Iris pigment epithelial cell (primary cell): Measurements from ENCODE around the gene TBCK.

ENCODE experiments used
- DNase-seq: peaks from one replicate; pipeline ENCODE4 v3.0.0-alpha.2; 2011; ENCODE audit warnings: low read depth

TBCK gene

GRCh38 chr4:105992641-105993305 lies 323.2 kb downstream of the TBCK start:
- DNase-seq: no peak

- DNase-seq: no peak
These were observed 324.3 kb downstream of the TBCK start for GRCh38 chr4:105991726-105992125.
